AG04450 (cell line): ENCODE measurements around the gene ZNF853. TPM values are rescaled to one million over a fixed set of nuclear protein-coding genes. Genes with fewer than 3 reads are reported as not detected.

Experiments used
- CTCF ChIA-PET: fragments of 300-600, 350-600 bp; formaldehyde crosslinking; extraction: SDS; loops from one replicate; lab custom pipeline; 2022; ENCODE audit warnings: antibody characterized with exemption, inconsistent platforms; lab: Charles Lee
- POLR2A ChIA-PET: fragments of 350-600 bp; formaldehyde crosslinking; extraction: SDS; loops from one replicate; lab custom pipeline; 2021; ENCODE audit warnings: antibody characterized with exemption, inconsistent platforms; lab: Yijun Ruan, JAX
- DNase-seq: peaks from one replicate; pipeline ENCODE4 v3.0.0-alpha.2; 2011; ENCODE audit warnings: low read depth, low spot score
- H3K27ac ChIP-seq: one replicate; pipeline ENCODE4 v1.5.1; 2012; ENCODE audit warnings: low read depth, low read length, control low read depth
- H3K27me3 ChIP-seq: one replicate; pipeline ENCODE4 v1.6.0; 2012; ENCODE audit warnings: low read length; ENCODE audit not compliant: control insufficient read depth, insufficient read depth
- H3K4me3 ChIP-seq: 2 replicates; pipeline ENCODE4 v1.5.1; 2011; ENCODE audit warnings: mild to moderate bottlenecking, low read depth, low read length, control low read depth
- H3K9me3 ChIP-seq: 2 replicates; pipeline ENCODE4 v1.5.1; 2012; ENCODE audit warnings: low read length; ENCODE audit not compliant: control insufficient read depth, insufficient read depth
- polyA plus RNA-seq: library from polyadenylated mRNA; depleted of rRNA; stranded (reverse); fragments of >200 nt; gene quantifications from 2 replicates; pipeline ENCODE4 v1.2.3, GENCODE V29; 2011
- TF ChIP-seq, protein P1 (sequence below): IDR thresholded peaks from 2 replicates; pipeline ENCODE4 v1.5.1; 2011; ENCODE audit warnings: low read depth, low read length, control low read depth, inconsistent platforms

ZNF853 gene
- polyA plus RNA-seq, 1 experiment, result 5.3 TPM

DNA sequence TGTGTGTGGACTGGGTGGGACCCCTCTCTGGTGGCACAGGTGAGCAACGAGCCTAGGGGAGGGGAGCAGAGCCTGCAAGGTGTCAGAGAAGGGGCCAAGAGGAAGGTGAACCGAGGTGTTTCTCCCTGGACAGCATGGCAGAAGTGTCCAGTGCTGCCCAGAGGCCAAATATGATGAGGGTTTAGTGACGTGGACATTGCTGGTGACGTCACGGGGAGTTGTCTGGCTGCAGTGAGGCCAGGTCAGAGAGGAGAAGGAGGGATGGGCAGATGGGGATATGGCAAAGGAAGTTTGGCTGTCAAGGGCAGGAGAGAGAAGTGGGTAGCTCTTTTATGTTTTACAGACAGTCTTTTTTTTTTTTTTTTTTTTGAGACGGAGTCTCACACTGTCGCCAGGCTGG lies 2.6 kb upstream of the ZNF853 start:
- ChIA-PET CTCF (no interaction called here), POLR2A (no interaction called here)
- TF ChIP-seq, protein P1, sequence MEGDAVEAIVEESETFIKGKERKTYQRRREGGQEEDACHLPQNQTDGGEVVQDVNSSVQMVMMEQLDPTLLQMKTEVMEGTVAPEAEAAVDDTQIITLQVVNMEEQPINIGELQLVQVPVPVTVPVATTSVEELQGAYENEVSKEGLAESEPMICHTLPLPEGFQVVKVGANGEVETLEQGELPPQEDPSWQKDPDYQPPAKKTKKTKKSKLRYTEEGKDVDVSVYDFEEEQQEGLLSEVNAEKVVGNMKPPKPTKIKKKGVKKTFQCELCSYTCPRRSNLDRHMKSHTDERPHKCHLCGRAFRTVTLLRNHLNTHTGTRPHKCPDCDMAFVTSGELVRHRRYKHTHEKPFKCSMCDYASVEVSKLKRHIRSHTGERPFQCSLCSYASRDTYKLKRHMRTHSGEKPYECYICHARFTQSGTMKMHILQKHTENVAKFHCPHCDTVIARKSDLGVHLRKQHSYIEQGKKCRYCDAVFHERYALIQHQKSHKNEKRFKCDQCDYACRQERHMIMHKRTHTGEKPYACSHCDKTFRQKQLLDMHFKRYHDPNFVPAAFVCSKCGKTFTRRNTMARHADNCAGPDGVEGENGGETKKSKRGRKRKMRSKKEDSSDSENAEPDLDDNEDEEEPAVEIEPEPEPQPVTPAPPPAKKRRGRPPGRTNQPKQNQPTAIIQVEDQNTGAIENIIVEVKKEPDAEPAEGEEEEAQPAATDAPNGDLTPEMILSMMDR, result no peak

DNA sequence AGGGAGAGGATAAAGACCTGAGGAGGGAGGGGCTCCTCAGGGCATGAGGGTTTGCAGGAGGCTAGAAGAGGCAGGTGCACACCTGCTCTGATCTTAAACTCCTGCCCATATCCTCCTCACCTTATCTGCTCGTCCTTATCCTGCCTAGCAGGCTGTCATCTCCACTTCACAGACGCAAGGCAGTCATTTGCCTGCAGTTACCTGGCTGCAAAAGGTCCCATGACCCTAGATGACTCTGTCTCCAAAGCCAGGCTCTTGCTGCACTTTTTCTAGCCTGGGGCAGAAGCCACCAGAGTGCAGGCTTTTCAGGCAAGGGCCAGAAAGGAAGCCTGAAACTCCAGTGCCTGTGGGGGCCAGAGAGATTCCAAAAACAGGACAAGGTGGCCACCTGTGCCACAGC lies 1.7 kb upstream of the ZNF853 start:
- ChIA-PET CTCF (no interaction called here), POLR2A (no interaction called here)
- H3K27me3 ChIP-seq, result peaks cover 14% of the 10 kb centered on the region
- no peak overlapping the region for H3K4me3 ChIP-seq
- H3K9me3 ChIP-seq, result peaks cover 5% of the 10 kb centered on the region; the same call in 1 of the 2 replicates
- H3K27ac ChIP-seq, result no peak overlapping the region
- DNase-seq, result no peak
- TF ChIP-seq, protein P1, result no peak

More for the DNA sequence above, 2.6 kb upstream of the ZNF853 start:
- DNase-seq, result no peak
- no peak overlapping the region for H3K27ac ChIP-seq
- H3K27me3 ChIP-seq, result peaks cover 14% of the 10 kb centered on the region
- H3K9me3 ChIP-seq, result peaks cover 5% of the 10 kb centered on the region; the same call in 1 of the 2 replicates
- H3K4me3 ChIP-seq, result no peak overlapping the region

DNA sequence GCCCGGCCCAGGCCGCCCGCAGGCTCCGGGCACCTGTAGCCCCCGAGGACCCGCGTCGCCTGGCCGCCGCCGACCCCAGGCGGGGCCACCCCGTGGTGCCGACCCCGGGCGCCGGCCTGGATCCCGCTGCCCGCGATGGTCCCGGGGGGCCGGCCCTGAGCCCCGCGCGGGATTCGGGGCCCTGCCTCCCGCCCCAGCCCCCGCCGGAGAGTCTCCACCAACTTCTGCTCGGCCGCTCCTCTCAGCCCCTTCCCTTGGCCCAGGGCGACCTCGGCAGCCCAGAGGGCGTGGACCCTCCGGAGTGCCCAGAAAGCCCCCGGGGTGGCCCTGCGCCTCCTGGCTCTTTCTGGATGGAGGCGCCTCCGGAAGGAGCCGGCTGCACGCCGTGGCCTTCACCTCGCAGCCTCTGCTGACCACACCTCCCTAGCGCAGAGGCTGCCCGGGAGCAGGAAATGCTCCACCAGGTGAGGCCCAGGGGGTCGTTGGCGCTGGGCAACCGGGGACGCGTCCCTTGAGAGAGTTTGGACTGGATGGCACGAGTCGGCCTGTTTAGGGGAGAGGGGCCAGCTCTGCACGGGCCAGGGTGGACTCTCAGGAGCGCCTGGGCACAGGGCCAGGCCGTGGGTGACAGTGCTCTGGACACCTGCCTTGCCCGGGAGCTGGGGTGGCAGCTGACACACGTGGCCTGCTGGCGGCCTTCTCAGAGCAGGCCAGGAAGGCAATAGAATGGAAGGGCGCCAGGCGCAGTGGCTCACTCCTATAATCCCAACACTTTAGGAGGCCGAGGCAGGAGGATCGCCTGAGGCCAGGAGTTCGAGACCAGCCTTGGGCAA lies 529 bp downstream of the ZNF853 start:
- peaks cover 5% of the 10 kb centered on the region; the same call in 1 of the 2 replicates for H3K9me3 ChIP-seq
- POLR2A ChIA-PET, result no interaction called here
- H3K4me3 ChIP-seq, result peak overlapping the region; percentile 66
- no peak overlapping the region for H3K27ac ChIP-seq
- H3K27me3 ChIP-seq, result peaks cover 14% of the 10 kb centered on the region
- TF ChIP-seq, protein P1, result no peak
- no peak for DNase-seq
- CTCF ChIA-PET, result no interaction called here

DNA sequence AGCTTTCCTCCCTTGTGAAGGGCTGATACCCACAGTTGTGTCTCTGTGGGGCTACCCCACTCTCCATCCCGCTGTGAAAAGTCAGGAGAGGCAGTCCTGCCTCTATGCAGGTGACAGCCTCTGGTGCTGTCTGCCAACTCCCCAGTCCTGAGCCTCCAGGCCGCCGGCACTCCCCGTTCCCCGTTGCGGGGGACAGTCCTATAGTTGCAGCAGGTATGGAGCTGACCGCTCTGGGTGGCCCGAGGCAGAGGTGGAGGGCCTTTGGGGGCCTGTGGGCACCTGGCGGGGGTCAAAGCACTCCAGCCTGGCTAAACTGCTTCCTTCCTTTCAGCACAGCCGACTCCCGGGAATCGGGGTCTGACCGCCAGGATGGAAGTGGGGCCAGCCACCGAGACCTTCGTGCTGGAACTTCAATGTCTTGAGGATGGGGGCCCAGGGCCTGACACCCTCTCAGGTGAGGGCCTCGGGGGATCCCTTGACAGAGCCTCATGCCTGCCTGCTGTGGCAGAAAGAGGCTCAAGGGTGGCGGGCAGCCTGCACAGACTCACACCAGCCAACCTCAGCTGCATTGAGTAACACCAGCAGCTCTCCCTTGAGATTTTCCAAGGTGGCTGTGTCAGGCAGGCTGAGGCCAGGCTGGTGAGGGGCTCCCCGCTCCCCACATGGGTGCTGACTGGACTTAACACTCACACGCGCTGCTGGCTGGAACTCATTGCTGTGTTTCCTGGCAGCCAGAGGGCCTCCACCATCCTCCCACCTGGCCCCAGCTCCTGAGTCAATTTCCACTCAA lies 1.6 kb downstream of the ZNF853 start:
- no peak for DNase-seq
- H3K4me3 ChIP-seq, result no peak overlapping the region
- TF ChIP-seq, protein P1, result no peak
- peaks cover 5% of the 10 kb centered on the region; the same call in 1 of the 2 replicates for H3K9me3 ChIP-seq
- no peak overlapping the region for H3K27ac ChIP-seq
- POLR2A ChIA-PET, result no interaction called here
- H3K27me3 ChIP-seq, result peaks cover 14% of the 10 kb centered on the region
- CTCF ChIA-PET, result no interaction called here

DNA sequence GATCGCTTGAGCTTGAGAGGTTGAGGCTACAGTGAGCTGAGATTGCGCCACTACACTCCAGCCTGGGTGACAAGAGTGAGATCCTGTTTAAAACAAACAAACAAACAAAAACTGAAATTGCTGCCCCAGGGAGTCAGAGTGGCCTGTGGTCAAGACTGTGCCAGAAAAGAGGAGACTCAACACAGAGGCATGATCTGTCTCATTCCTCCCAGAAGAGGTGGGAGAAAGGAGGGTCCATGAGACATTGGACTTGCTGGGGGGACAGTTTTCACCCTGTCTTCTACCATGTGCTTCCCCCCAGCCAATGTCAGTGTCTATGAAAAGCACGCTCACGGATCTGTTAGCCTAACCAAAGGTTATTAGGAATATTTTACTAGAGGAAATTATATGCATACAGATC lies 3.2 kb downstream of the ZNF853 start:
- ChIA-PET POLR2A (no interaction called here), CTCF (no interaction called here)
- no peak for DNase-seq
- Histone ChIP-seq H3K4me3 (no peak overlapping the region), H3K27ac (no peak overlapping the region), H3K9me3 (peaks cover 5% of the 10 kb centered on the region; the same call in 1 of the 2 replicates), H3K27me3 (peaks cover 13% of the 10 kb centered on the region)
- TF ChIP-seq, protein P1, result no peak
